Activated CD4-positive, alpha-beta T cell treated with anti-CD3 and anti-CD28 coated beads for 24 hours (primary cell): Measurements from ENCODE around the gene EIF4EBP2.
A peak's percentile ranks its signal among the peaks of the same experiment; 100 is the strongest.

ENCODE experiments used
- DNase-seq, 2 donors: peaks; one replicate each; pipeline ENCODE4 v3.0.0-alpha.2; 2020; ENCODE audit warnings: low read depth in 2 of 2

Gene EIF4EBP2

GRCh38 chr10:70379581-70380176 lies 24.3 kb upstream of the EIF4EBP2 start:
- DNase-seq = no peak

DNA sequence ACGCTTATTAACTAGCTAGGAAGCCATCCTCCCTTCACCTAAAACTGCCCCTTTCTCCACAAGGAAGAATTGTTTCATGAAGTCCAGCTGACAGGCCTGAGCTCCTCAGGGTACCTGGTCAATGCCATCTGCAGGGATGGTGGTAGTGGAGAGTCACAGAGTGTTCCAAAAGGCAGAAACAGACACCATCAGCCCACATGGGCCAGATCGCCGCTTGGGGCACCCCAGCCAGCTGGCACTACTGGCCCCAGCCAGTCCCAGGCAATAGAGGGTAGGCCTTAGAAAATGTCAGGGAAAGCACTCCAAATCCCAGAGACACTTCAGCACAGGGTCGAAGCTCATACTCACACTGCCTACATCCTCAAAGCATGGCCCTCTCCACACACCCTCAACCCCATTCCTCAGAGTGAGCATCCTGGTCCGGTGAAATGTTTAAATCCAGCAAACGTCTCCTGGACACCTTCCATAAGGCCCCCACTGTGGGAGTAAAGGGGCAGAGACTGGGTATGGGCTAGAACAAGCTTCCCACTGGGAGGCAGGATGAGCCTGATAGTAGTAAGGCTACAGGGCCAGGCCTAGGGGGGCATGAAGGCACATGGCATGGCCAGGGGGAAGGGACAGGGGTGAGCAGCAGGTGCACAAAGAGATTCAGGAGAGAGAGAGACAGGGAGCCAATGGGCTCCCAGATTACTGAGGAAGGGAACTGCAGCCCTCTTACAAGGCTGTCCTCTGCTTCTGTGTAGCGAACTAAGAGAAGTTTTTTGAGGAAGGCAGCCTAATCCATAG lies 23.4 kb upstream of the EIF4EBP2 start:
- DNase-seq = no peak

- peak in 1 of 2 donors; percentile 28 for DNase-seq
These were observed 22.2 kb upstream of the EIF4EBP2 start for GRCh38 chr10:70381471-70382421.

DNA sequence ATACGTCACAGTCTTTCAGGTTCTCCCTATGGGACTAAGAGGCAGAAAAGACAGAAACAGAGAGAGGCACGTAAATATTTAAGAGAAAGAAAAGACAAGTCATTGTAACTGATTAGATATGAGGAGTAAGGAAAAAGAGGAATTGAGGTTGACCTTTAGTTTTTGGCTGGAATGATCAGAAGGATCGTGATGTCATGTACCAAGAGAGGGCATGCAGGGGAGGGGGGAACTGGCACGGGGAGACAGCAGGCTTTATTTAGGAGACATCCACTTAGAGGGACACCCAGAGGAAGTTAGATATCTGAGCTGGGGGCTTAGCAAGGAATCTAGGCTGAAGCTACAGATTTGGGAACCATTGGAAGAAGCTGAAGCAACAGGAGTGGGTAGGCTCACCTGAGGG lies 12.3 kb upstream of the EIF4EBP2 start:
- DNase-seq = no peak

- DNase-seq = no peak
These were observed 7.8 kb upstream of the EIF4EBP2 start for GRCh38 chr10:70396140-70396539.

DNA sequence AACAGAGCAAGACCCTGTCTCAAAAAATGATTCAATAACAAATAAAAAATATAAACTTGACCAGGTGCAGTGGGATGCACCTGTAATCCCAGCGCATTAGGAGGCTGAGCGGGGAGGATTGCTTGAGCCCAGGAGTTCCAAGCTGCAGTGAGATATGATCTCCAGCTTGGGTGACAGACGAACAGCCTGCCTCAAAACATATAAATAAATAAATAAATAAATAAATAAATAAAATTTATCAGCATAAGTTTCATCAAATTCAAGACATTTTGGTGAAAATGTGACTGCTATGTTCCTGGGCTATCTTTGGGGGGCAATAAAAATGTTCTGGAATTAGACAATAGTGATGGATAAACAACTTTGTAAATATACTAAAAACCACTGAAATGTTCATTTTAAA lies 4.8 kb upstream of the EIF4EBP2 start:
- no peak for DNase-seq

DNA sequence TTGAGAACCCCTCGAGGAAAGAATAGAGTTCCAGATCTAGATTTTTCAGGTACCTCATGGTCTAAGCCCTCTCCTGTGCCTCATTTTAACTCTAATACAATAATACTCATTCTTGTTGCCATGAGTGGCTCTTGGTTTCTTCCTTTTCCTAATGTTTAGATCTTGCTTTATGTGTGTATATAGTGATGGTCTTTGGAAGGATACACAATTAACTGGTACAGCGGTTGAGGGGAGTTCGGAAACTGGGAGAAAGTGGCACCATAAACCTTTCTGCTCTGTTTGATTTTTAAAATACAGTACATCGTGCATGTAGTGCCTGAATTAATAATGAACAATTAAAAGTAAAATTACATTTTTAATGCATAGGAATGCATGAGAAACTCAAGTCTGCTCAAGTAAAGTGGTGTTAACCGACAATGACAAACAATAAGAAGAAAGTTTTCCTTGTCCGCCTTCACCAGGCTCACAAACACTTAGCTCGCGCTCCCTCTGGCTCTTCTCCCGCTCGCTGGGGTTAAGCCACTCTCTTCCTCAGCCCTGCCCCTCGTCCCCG lies 386 bp upstream of the EIF4EBP2 start:
- DNase-seq = no peak

DNA sequence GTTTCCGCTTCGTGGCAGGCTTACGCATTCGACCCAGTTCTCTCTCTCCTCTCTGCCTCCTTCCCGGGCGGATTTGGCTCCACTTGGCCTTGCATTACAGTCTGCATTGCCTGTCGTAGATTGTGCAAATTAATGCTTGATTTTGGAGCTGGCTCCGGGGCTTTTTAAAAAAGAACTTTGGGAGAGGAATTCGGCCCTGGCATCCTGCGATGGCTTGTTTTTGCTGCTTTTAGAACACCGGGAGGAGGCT lies 767 bp downstream of the EIF4EBP2 start:
- no peak for DNase-seq

- DNase-seq = no peak
These were observed 1.3 kb downstream of the EIF4EBP2 start for GRCh38 chr10:70405037-70405824.

- no peak for DNase-seq
These were observed 5.8 kb downstream of the EIF4EBP2 start for GRCh38 chr10:70409772-70410171.

- DNase-seq = no peak
These were observed 6.7 kb downstream of the EIF4EBP2 start for GRCh38 chr10:70410608-70411007.

DNA sequence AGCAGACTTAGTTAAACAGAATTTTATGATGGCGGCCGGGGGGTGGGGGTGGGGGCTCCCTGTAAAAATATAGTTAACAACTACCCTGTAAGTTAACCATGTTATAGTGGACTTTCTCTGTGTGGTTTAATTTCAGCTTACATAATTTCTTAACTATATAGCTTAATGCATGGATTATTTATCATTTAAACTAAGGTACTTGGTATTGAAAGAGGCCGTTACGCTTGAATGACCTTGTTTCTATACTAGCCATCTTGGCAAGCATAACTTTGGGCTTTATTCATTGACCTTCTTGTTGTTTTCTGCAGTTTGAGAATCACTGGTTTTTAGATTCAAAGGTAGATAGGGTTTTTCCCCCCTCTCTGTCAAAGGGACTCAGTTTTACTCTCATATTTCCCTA lies 8.4 kb downstream of the EIF4EBP2 start:
- DNase-seq = no peak

GRCh38 chr10:70417568-70417967 lies 13.6 kb downstream of the EIF4EBP2 start:
- no peak for DNase-seq

GRCh38 chr10:70418229-70418628 lies 14.3 kb downstream of the EIF4EBP2 start:
- DNase-seq = no peak

GRCh38 chr10:70418713-70419112 lies 14.8 kb downstream of the EIF4EBP2 start:
- DNase-seq = no peak

GRCh38 chr10:70424320-70424719 lies 20.4 kb downstream of the EIF4EBP2 start:
- DNase-seq = no peak

- DNase-seq = no peak
These were observed 21.2 kb downstream of the EIF4EBP2 start for GRCh38 chr10:70425096-70425495.

DNA sequence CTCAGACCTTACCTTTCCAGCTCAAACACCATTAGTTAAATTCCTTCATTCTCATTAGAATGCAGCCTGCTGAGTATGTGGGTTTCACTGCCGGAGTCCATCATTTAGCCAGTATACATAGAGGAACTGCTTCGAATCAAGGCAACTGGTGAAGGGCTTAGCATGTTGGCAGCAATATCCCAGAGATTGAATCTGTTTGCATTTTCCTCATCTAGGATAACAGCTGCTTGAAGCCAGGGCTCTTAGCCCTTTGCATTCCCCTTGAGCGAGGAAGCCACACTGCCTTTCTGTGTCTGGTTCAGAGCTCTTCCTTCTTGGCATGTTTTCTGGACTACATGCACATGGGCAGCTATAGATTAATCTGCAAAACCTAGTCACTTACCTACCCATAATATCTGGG lies 22.9 kb downstream of the EIF4EBP2 start:
- no peak for DNase-seq

GRCh38 chr10:70430493-70431445 lies 26.8 kb downstream of the EIF4EBP2 start:
- no peak for DNase-seq

- no peak for DNase-seq
These were observed 28.2 kb downstream of the EIF4EBP2 start for GRCh38 chr10:70432101-70432500.
